Pancreas (tissue), 10 donors: ENCODE data around the gene SKAP1. TPM values are rescaled to one million over a fixed set of nuclear protein-coding genes. Genes with fewer than 3 reads are reported as not detected.

Source experiments
- ATAC-seq, 4 donors: fragments of 200-7000 bp; cut with Tn5 transposase; one replicate each; pipeline versions ENCODE4 v1.8.0 to v1.9.1; 2020; ENCODE audit warnings: mild to moderate bottlenecking in 4 of 4, moderate library complexity in 4 of 4
- DNase-seq, 6 donors: peaks; one replicate each; pipeline ENCODE4 v3.0.0-alpha.2; 2020
- FAIRE-seq: peaks from 2 replicates; lab custom pipeline; 2012; peaks lifted over from hg19 to GRCh38; lab: Jason Lieb, UNC
- H3K27ac ChIP-seq, 4 donors: fragments of 200-600 bp; sonication (generic); 1 replicate in 3 of 4; 2 replicates in 1 of 4; pipeline versions ENCODE4 v1.5.0 to v1.8.0; 2020
- H3K27me3 ChIP-seq, 4 donors: fragments of 200-600 bp; one replicate each; pipeline ENCODE4 v1.8.0; 2021
- H3K36me3 ChIP-seq, 3 donors: fragments of 200-600 bp; sonication (generic) in 1 of 3; one replicate each; pipeline versions ENCODE4 v1.5.0 to v1.8.0; 2020 to 2021
- H3K4me1 ChIP-seq, 3 donors: fragments of 200-600 bp; one replicate each; pipeline ENCODE4 v1.8.0; 2021
- H3K4me3 ChIP-seq, 4 donors: fragments of 200-600 bp; sonication (generic) in 2 of 4; one replicate each; pipeline versions ENCODE4 v1.5.0 to v1.8.0; 2020 to 2021
- H3K9me3 ChIP-seq, 4 donors: fragments of 200-600 bp; one replicate each; pipeline ENCODE4 v1.8.0; 2021
- CTCF ChIP-seq, 4 donors: fragments of 200-600 bp; sonication (generic) in 3 of 4; IDR thresholded peaks; one replicate each; pipeline versions ENCODE4 v1.5.0 to v1.8.0; 2021; ENCODE audit warnings: antibody characterized with exemption in 4 of 4
- WGBS, 2 donors: extraction: QIAGEN DNeasy Blood & Tissue Kit; methylation state at CpG; one replicate each; pipeline ENCODE4 v1.1.7; 2013; 5-methylcytosine and 5-hydroxymethylcytosine counted together
- intact Hi-C, 3 donors: fragments of 100-400 bp; cut with DNase I; formaldehyde crosslinking; loops; one replicate each; pipeline versions ENCODE4 v1.11.1 to v1.14.2; 2022
- polyA plus RNA-seq, 2 donors: library from polyadenylated mRNA; stranded (reverse); fragments of 200-250 nt; gene quantifications; one replicate each; pipeline ENCODE4 v1.2.3, GENCODE V29; 2013
- total RNA-seq, 6 donors: library from RNA; stranded (reverse); fragmentation: NEBNext Ultra II Directional in 4 of 6; extraction: Animal tissue kit (Norgen Biotek cat#: 25700) in 4 of 6; gene quantifications; one replicate each; pipeline versions ENCODE4 v1.2.1 to v1.2.4, GENCODE V29; 2021 to 2023
- donor health status: healthy with polysubstance abuse.
- donor health status: DM: no; HTN: no; CAD: no; lungs with moderate emphysema.
- donor health status: DM: no; HTN: no; CAD: no.
- donor health status: control.
- donor health status: control.
- donor health status: Bipolar disorder and iron deficiency.
- donor health status: DM: yes; HTN: yes; CAD: no.
- donor health status: DM: no; HTN: no; CAD: no.
- donor health status: DM: no; HTN: no; CAD: no.
- donor health status: DM: yes; HTN: yes; CAD: no.

Gene SKAP1
- total and polyA plus RNA-seq, 8 donors = 0.92 to 5.2 (median 3.0) TPM

GRCh38 chr17:48468299-48468698, 38.3 kb upstream of the SKAP1 start:
- no peak for TF ChIP-seq CTCF (IDR thresholded peaks at IDR 0.05)
- H3K4me1 ChIP-seq = no peaks in the 10 kb centered on the region
- intact Hi-C loops = no loop called here
- FAIRE-seq (no peak), DNase-seq (no peak), ATAC-seq (no peak)
- H3K36me3 ChIP-seq = no peaks in the 10 kb centered on the region
- WGBS, 2 donors = 77 to 82% methylated on average over 4 of the region's 4 CpGs
- H3K4me3 ChIP-seq = no peak overlapping the region
- no peak overlapping the region for H3K27ac ChIP-seq
- no peaks in the 10 kb centered on the region for H3K9me3 ChIP-seq
- no peaks in the 10 kb centered on the region for H3K27me3 ChIP-seq

GRCh38 chr17:48465884-48466283, 35.9 kb upstream of the SKAP1 start:
- WGBS, 2 donors = 67 to 83% methylated on average over 2 of the region's 2 CpGs
- intact Hi-C loops = no loop called here

GRCh38 chr17:48463526-48463925, 33.5 kb upstream of the SKAP1 start:
- Histone ChIP-seq H3K27ac (no peak overlapping the region), H3K9me3 (no peaks in the 10 kb centered on the region), H3K4me3 (no peak overlapping the region), H3K4me1 (no peaks in the 10 kb centered on the region), H3K36me3 (no peaks in the 10 kb centered on the region), H3K27me3 (no peaks in the 10 kb centered on the region)
- ATAC-seq (no peak), FAIRE-seq (no peak), DNase-seq (no peak)
- intact Hi-C loops = no loop called here
- WGBS, 2 donors = 36 to 54% methylated on average over 4 of the region's 4 CpGs
- no peak for TF ChIP-seq CTCF (IDR thresholded peaks at IDR 0.05)

More at GRCh38 chr17:48465884-48466283, 35.9 kb upstream of the SKAP1 start:
- Histone ChIP-seq H3K4me3 (no peak overlapping the region), H3K4me1 (no peaks in the 10 kb centered on the region), H3K36me3 (no peaks in the 10 kb centered on the region), H3K9me3 (no peaks in the 10 kb centered on the region), H3K27ac (no peak overlapping the region), H3K27me3 (no peaks in the 10 kb centered on the region)
- ATAC-seq (no peak), DNase-seq (no peak), FAIRE-seq (no peak)
- TF ChIP-seq CTCF (IDR thresholded peaks at IDR 0.05) = no peak

GRCh38 chr17:48462946-48463345, 32.9 kb upstream of the SKAP1 start:
- 49 to 52% methylated on average over 2 of the region's 2 CpGs for WGBS, 2 donors
- H3K27me3 ChIP-seq = no peaks in the 10 kb centered on the region
- H3K9me3 ChIP-seq = no peaks in the 10 kb centered on the region
- intact Hi-C loops = no loop called here
- H3K27ac ChIP-seq = no peak overlapping the region
- H3K36me3 ChIP-seq = no peaks in the 10 kb centered on the region
- H3K4me3 ChIP-seq = no peak overlapping the region
- no peaks in the 10 kb centered on the region for H3K4me1 ChIP-seq
- ATAC-seq (no peak), DNase-seq (no peak), FAIRE-seq (no peak)
- no peak for TF ChIP-seq CTCF (IDR thresholded peaks at IDR 0.05)

- no peak for DNase-seq
- Histone ChIP-seq H3K27ac (no peak overlapping the region), H3K9me3 (no peaks in the 10 kb centered on the region), H3K4me3 (no peak overlapping the region), H3K27me3 (no peaks in the 10 kb centered on the region), H3K36me3 (no peaks in the 10 kb centered on the region), H3K4me1 (no peaks in the 10 kb centered on the region)
- TF ChIP-seq CTCF (IDR thresholded peaks at IDR 0.05) = no peak
- 56 to 57% methylated on average over 3 of the region's 3 CpGs for WGBS, 2 donors
- intact Hi-C loops = no loop called here
- ATAC-seq = no peak
- FAIRE-seq = no peak
Observed at GRCh38 chr17:48460052-48460451, 30.0 kb upstream of the SKAP1 start.
